LNCAP (cell line): Measurements from ENCODE around the gene VEGFA.

Source experiments
- CTCF ChIP-seq: fragments of 450-650 bp; IDR thresholded peaks from 2 replicates; pipeline ENCODE4 v1.5.1; 2017; ENCODE audit warnings: mild to moderate bottlenecking

The VEGFA gene

GRCh38 chr6:43814865-43815264, 44.9 kb downstream of the VEGFA start:
- no peak for TF ChIP-seq CTCF

- no peak for TF ChIP-seq CTCF
These were observed 47.2 kb downstream of the VEGFA start for GRCh38 chr6:43817192-43817591.

- TF ChIP-seq CTCF, result no peak
These were observed 49.9 kb downstream of the VEGFA start for GRCh38 chr6:43819958-43820357.

GRCh38 chr6:43820486-43820885, 50.5 kb downstream of the VEGFA start:
- no peak for TF ChIP-seq CTCF

GRCh38 chr6:43821101-43821886, 51.3 kb downstream of the VEGFA start:
- no peak for TF ChIP-seq CTCF

- TF ChIP-seq CTCF, result no peak
These were observed 53.4 kb downstream of the VEGFA start for GRCh38 chr6:43823390-43823789.

GRCh38 chr6:43823879-43824702, 54.1 kb downstream of the VEGFA start:
- no peak for TF ChIP-seq CTCF
